ENCODE data around the gene LRRC61.

Gene LRRC61

GRCh38 chr7:150332852-150333635 lies 9.9 kb downstream of the LRRC61 start:
- peak; percentile 38 for DNase-seq (ENCODE audit: low spot score)

- no peak for DNase-seq (ENCODE audit: low spot score)
These were observed 10.5 kb downstream of the LRRC61 start for GRCh38 chr7:150333659-150334058.

GRCh38 chr7:150334108-150334507 lies 11.0 kb downstream of the LRRC61 start:
- DNase-seq (ENCODE audit: low spot score): no peak

DNA sequence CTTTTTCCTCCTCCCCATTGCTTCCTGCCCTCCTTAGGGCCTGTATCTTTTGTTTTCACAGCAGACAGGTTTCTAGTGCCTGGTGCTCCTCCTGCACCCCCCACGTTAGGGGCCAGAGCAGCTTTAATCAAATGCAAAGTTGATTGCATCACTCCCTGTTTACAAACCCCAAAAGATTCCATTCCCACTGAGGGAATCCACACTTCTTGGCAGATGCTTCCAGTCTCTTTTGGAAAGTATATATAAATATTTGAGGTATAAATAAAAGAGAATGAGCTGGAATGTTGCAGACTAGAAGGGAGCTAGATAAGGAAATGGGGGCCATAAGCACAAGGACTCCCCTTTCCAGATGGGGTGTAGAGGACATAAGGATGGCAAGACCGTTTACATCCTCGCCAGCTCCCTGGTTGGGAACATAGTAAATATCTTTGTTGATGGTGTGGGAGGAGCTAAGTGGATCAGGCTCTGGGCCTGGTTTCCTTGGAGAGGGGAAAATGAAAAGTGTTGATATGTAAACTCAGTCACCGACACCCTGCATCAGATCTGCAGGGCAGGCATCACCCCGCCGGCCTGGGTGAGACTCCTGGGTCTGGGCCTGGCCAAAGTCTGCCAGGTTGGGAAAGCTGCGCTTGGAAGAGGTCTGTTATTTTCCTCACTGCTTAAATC lies 12.1 kb downstream of the LRRC61 start:
- no peak for DNase-seq (ENCODE audit: low spot score)

GRCh38 chr7:150335774-150336112 lies 12.6 kb downstream of the LRRC61 start:
- DNase-seq (ENCODE audit: low spot score): no peak

- no peak for DNase-seq (ENCODE audit: low spot score)
These were observed 13.6 kb downstream of the LRRC61 start for GRCh38 chr7:150336746-150337145.

- no peak for DNase-seq (ENCODE audit: low spot score)
These were observed 14.0 kb downstream of the LRRC61 start for GRCh38 chr7:150337179-150337578.

- DNase-seq (ENCODE audit: low spot score): no peak
These were observed 14.5 kb downstream of the LRRC61 start for GRCh38 chr7:150337659-150338081.

GRCh38 chr7:150338166-150338829 lies 15.1 kb downstream of the LRRC61 start:
- no peak for DNase-seq (ENCODE audit: low spot score)

GRCh38 chr7:150339409-150339809 lies 16.3 kb downstream of the LRRC61 start:
- peak; percentile 89 for DNase-seq (ENCODE audit: low spot score)

DNA sequence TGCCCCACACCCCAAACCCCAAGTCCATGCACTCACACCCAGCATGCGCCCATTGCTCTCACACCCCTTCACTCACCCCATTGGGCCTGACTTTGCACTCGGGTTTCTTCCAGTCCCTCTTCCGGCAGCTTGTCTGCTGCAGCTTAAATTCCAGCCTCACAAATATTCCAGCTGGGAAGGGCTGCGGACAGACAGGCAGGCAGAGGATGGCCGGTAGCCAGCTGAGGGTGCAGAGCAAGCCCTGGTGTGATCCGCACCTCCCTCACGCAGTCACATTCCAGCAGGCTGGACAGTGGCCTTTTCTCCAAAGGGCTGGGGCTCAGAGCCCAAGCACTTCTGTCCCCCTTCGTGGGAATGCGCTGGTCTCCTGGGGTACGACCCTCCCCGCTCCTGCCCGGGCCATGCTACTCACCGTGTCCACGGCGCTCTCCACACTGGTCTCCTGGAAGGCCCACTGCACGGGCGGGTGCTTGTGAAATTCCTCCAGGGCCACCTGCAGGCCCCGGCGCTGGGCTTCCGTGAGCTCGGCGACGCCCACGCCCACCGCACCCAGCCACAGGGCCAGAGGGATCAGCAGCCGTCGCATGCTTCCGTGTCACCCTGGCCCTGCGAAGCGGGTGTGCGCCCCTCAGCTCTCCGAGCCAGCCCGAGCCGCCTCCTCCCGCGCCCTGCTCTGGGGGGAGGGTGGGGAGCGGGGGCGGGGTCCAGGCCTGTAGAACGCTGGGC lies 17.0 kb downstream of the LRRC61 start:
- DNase-seq (ENCODE audit: low spot score): peak; percentile 83

DNA sequence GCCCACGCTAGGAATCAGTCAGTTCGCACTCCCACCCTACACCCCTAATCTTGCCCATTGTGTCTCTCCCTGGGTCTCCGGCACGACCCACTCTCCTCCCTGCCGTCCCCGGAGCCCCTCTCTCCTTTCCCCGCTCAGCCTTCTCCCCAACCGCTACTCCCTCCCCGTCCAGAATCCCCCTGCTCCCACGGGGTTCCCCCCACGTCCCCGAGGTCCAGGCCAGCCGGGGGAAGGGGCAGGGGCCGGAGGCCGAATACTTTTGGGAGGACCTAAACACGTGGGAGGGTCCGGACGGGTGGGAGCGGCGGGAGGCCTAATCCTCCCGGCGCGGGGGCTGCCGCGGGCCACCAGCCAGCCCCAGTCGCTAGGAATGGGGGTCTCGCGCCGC lies 17.7 kb downstream of the LRRC61 start:
- DNase-seq (ENCODE audit: low spot score): no peak

GRCh38 chr7:150341263-150342120 lies 18.3 kb downstream of the LRRC61 start, which contains the start of gene RARRES2:
RARRES2 (minus strand) TSS chr7:150341629; CDS start chr7:150340609, 1,020 bp downstream.
- no peak for DNase-seq (ENCODE audit: low spot score)

DNA sequence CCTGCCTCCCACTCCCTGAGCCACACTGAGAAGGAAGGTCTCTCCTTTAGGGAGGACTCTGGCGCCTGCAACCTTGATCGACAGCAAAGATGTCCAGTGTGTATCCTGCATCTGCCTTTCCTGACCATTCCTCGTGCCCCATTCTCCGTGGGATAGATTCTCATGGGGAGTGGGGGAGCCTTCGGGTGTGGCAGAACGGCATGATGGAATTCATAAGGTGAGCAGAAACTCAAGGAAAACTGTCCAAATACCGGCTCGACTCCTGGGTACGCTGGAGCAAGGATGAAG lies 18.9 kb downstream of the LRRC61 start:
- DNase-seq (ENCODE audit: low spot score): no peak

- DNase-seq (ENCODE audit: low spot score): no peak
These were observed 20.1 kb downstream of the LRRC61 start for GRCh38 chr7:150343225-150343624.

- DNase-seq (ENCODE audit: low spot score): no peak
These were observed 21.1 kb downstream of the LRRC61 start for GRCh38 chr7:150344299-150344698.

DNA sequence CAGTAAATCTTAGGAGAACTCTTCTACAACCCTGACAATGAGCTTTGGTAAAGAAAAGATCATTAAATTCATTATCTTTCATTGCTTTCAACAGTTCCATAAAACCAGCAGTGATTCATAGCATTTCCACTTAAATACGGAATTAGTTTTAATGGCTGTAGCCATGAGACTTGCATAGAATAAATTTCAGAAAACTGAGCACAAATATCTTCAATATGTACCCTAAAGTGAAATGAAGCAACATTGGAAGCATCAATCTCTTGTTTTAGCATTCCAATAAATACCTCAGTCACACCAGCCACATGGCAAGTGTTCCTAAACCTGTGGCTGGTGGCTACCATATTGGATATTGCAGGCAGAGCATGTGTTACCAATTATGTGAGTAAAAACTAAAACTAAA lies 21.9 kb downstream of the LRRC61 start:
- no peak for DNase-seq (ENCODE audit: low spot score)

GRCh38 chr7:150346922-150347321 lies 23.8 kb downstream of the LRRC61 start:
- no peak for DNase-seq (ENCODE audit: low spot score)

DNA sequence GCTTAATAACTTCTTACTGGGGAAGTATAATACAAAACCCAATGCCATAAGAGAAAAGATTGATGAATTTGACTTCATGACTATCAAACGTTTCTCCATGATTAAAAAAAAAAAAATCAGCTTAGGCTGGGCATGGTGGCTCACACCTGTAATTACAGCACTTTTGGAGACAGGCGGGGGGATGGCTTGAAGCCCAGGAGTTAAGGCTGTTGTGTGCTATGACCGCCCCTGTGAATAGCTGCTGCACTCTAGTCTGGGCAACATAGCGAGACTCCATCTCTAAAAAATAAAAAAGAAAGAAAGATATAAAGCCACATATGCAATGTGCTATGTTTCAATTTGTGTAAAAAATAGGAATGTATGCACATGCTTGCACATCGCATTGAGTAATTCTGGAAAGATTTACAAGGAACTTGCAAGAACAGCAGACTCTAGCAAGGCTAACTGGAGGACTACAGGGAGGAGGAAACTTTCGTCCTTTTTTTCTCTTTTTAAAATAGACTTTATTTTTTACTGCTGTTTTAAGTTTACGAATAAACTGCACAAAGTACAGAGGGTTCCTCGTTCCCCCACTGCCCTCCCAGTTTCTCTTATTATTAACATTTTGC lies 28.5 kb downstream of the LRRC61 start:
- no peak for DNase-seq (ENCODE audit: low spot score)

DNA sequence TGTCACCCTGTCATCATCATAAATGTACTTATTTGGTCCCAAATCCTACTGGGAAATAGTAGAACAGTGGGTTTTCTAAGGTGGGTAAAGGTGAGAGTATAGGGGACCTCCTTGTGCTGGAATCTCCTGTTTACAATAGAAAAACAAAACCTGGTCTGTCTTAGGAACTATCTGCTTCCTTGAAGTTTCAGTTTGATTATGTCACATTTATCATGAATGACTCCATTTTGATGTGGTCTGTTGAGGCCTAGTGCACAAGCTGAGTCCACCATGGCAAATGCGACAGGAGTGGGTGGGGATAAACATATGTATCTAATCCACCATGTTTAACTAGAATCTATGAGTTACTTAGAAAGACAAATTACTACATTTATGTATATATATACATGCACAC lies 32.5 kb downstream of the LRRC61 start:
- no peak for DNase-seq (ENCODE audit: low spot score)

DNA sequence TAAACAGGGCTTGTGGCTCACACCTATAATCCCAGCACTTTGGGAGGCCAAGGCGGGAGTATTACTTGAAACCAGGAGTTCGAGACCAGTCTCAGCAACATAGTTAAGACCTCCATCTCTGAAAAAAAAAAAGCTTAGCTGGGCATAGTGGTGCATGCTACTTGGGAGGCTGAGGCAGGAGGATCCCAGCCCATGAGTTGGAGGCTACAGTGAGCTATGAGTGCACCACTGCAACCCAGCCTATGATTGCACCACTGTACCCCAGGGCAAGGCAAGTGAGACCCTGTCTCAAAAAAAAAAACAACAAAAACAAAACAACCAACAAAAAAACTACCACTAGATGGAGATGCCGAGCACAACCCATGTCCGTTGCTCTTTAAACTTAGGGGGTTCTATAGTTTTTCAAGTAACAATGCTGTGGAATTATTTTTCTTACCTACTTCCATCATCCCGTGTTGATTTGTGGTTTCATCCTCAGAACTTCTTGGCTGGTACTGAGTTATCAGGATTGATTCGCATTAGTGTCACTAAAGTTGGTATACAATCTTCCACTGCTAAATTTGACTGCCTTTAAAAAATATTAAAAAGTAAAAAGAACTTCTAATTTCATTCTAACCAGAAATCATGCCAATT lies 33.2 kb downstream of the LRRC61 start:
- peak; percentile 31 for DNase-seq (ENCODE audit: low spot score)
